ENCODE data around the gene DUOXA2.

The DUOXA2 gene

DNA sequence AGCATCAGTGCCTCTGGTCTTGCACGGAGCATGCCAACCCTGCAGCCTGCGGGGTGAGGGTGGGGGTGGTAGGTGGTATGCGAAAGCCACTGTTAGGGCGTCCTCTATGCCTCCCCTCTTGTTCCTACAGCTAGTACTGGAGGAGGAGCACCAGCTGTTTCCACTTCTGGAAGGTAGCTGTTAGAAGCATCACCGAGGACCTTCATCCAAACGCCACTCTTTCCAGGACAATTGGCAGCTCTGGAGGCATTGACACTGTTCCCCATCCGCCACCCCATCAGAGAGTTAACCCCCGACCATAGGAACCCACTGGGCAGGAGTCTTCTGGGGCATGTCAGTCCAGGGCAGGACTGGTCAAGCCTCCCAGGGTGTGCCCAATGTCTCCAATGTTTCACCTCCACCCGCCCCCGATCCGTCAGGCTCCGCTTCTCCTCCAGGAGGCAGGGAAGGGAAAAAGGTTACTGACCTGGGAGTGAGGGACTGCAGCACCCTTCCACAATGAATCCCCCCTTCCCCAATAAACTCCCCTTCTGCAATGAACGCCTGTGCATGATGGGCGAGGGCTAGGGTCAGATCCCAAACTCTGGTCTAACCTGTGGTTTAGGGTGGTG, 641 bp upstream of the DUOXA2 start (continued):
- TF ChIP-seq, protein P1, sequence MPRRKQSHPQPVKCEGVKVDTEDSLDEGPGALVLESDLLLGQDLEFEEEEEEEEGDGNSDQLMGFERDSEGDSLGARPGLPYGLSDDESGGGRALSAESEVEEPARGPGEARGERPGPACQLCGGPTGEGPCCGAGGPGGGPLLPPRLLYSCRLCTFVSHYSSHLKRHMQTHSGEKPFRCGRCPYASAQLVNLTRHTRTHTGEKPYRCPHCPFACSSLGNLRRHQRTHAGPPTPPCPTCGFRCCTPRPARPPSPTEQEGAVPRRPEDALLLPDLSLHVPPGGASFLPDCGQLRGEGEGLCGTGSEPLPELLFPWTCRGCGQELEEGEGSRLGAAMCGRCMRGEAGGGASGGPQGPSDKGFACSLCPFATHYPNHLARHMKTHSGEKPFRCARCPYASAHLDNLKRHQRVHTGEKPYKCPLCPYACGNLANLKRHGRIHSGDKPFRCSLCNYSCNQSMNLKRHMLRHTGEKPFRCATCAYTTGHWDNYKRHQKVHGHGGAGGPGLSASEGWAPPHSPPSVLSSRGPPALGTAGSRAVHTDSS (tag by site-specific recombination; IDR thresholded peaks at IDR 0.05), result no peak
- no peak for TF ChIP-seq ZNF174 (tag by site-specific recombination; IDR thresholded peaks at IDR 0.05)
- no peak for TF ChIP-seq ZNF514 (tag by site-specific recombination; IDR thresholded peaks at IDR 0.05)

DNA sequence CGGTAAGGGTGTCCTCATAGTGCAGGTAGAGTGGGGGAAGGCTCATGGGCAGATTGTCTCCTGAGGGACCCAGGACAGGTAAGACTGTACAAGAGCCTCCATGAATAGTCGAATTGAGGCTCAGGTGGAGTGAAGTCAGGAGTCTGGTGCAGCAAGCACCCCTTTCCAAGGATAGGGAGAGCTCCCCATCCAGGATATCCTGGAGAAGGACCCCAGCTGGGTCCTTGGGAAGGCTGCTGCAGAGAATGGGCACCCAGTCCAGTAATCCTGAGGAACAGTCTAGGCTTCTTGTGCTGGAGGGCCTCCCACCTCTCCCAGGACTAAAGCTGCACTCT, 592 bp downstream of the DUOXA2 start:
- ChIA-PET CTCF (interaction anchor here (0.7 to 1.4 kb wide), 3 partner anchors 12 to 18 kb away, joined by 3 to 4 read pairs (median 3); no protein-coding TSS in a partner anchor), POLR2A (no interaction called here)
- no peaks in the 10 kb centered on the region for H3K9me3 ChIP-seq (ENCODE audit: control insufficient read depth, insufficient read depth, low read depth, low read length)
- no peaks in the 10 kb centered on the region for H3K36me3 ChIP-seq (ENCODE audit: control insufficient read depth in 2 of 2, insufficient read depth in 1 of 2, low read length in 2 of 2)
- no peak overlapping the region for H3K27ac ChIP-seq (ENCODE audit: extremely low read depth, low read depth, low read length)
- TF ChIP-seq SP2 (tag by site-specific recombination; IDR thresholded peaks at IDR 0.05) (no peak), ZNF302 (tag by site-specific recombination; IDR thresholded peaks at IDR 0.05; ENCODE audit: low read depth) (no peak), HOXC10 (CRISPR knock-in tag; IDR thresholded peaks at IDR 0.05) (no peak), HOXA7 (CRISPR knock-in tag; IDR thresholded peaks at IDR 0.05; ENCODE audit: borderline replicate concordance) (no peak), ZNF768 (tag by site-specific recombination; IDR thresholded peaks at IDR 0.05) (no peak), ZNF701 (tag by site-specific recombination; IDR thresholded peaks at IDR 0.05) (no peak), YY2 (tag by site-specific recombination; IDR thresholded peaks at IDR 0.05) (no peak), KLF10 (tag by site-specific recombination; IDR thresholded peaks at IDR 0.05) (no peak), ZNF580 (tag by site-specific recombination; IDR thresholded peaks at IDR 0.05) (no peak), WT1 (tag by site-specific recombination; IDR thresholded peaks at IDR 0.05) (no peak), ZNF202 (tag by site-specific recombination; IDR thresholded peaks at IDR 0.05; ENCODE audit: borderline replicate concordance) (no peak)
- TF ChIP-seq, protein P2, sequence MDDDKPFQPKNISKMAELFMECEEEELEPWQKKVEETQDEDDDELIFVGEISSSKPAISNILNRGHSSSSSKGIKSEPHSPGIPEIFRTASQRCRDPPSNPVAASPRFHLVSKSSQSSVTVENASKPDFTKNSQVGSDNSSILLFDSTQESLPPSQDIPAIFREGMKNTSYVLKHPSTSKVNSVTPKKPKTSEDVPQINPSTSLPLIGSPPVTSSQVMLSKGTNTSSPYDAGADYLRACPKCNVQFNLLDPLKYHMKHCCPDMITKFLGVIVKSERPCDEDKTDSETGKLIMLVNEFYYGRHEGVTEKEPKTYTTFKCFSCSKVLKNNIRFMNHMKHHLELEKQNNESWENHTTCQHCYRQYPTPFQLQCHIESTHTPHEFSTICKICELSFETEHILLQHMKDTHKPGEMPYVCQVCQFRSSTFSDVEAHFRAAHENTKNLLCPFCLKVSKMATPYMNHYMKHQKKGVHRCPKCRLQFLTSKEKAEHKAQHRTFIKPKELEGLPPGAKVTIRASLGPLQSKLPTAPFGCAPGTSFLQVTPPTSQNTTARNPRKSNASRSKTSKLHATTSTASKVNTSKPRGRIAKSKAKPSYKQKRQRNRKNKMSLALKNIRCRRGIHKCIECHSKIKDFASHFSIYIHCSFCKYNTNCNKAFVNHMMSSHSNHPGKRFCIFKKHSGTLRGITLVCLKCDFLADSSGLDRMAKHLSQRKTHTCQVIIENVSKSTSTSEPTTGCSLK (tag by site-specific recombination; IDR thresholded peaks at IDR 0.05), result no peak
- TF ChIP-seq, protein P3, sequence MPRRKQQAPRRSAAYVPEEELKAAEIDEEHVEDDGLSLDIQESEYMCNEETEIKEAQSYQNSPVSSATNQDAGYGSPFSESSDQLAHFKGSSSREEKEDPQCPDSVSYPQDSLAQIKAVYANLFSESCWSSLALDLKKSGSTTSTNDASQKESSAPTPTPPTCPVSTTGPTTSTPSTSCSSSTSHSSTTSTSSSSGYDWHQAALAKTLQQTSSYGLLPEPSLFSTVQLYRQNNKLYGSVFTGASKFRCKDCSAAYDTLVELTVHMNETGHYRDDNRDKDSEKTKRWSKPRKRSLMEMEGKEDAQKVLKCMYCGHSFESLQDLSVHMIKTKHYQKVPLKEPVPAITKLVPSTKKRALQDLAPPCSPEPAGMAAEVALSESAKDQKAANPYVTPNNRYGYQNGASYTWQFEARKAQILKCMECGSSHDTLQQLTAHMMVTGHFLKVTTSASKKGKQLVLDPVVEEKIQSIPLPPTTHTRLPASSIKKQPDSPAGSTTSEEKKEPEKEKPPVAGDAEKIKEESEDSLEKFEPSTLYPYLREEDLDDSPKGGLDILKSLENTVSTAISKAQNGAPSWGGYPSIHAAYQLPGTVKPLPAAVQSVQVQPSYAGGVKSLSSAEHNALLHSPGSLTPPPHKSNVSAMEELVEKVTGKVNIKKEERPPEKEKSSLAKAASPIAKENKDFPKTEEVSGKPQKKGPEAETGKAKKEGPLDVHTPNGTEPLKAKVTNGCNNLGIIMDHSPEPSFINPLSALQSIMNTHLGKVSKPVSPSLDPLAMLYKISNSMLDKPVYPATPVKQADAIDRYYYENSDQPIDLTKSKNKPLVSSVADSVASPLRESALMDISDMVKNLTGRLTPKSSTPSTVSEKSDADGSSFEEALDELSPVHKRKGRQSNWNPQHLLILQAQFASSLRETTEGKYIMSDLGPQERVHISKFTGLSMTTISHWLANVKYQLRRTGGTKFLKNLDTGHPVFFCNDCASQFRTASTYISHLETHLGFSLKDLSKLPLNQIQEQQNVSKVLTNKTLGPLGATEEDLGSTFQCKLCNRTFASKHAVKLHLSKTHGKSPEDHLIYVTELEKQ (tag by site-specific recombination; IDR thresholded peaks at IDR 0.05; ENCODE audit: borderline replicate concordance), result no peak
- no peak overlapping the region for H3K4me3 ChIP-seq (ENCODE audit: low read depth, low read length)
- H3K4me1 ChIP-seq (ENCODE audit: control insufficient read depth, insufficient read depth, low read length), result no peaks in the 10 kb centered on the region

DNA sequence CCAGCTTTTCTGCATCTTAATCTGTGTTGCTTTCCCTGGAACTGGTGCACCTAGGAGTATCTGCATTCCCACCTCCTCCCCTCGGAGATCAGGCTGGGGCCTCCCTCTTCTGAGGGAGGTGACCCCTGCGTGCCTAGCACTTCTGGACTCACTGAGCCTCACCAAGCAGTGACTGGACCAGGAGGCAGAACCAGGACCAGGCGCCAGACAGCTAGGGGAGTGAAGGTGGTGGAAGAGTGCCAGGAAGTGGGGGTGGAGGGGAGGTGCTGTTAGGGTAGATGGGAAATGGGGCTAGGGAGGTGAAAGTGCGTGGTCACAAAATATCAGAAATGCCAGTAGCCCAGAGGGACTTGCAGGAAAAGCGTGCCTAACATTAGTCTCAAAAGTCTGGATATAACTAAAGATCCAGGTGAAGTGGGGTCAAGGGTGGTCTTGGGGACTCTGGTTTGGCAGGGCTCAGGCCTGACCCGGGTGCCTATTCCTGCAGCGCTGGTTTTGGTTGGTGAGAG, 1.2 kb downstream of the DUOXA2 start:
- ChIA-PET POLR2A (no interaction called here), CTCF (interaction anchor here (1.4 kb wide), 1 partner anchor 11 kb away, joined by 3 read pairs; no protein-coding TSS in a partner anchor)
- H3K9me3 ChIP-seq (ENCODE audit: control insufficient read depth, insufficient read depth, low read depth, low read length), result no peaks in the 10 kb centered on the region
- H3K36me3 ChIP-seq (ENCODE audit: control insufficient read depth in 2 of 2, insufficient read depth in 1 of 2, low read length in 2 of 2), result no peaks in the 10 kb centered on the region
- H3K4me3 ChIP-seq (ENCODE audit: low read depth, low read length), result no peak overlapping the region
- no peak overlapping the region for H3K27ac ChIP-seq (ENCODE audit: extremely low read depth, low read depth, low read length)
- H3K4me1 ChIP-seq (ENCODE audit: control insufficient read depth, insufficient read depth, low read length), result no peaks in the 10 kb centered on the region
- TF ChIP-seq TCF7L2 (IDR thresholded peaks at IDR 0.05; ENCODE audit: borderline replicate concordance, low read depth, low read length), result no peak
- no peak for TF ChIP-seq ZNF138 (tag by site-specific recombination; IDR thresholded peaks at IDR 0.05; ENCODE audit: borderline replicate concordance)
- no peak for TF ChIP-seq ZNF184 (tag by site-specific recombination; IDR thresholded peaks at IDR 0.05)
- no peak for TF ChIP-seq ZNF311 (tag by site-specific recombination; IDR thresholded peaks at IDR 0.05; ENCODE audit: borderline replicate concordance)
- TF ChIP-seq PRDM4 (tag by site-specific recombination; IDR thresholded peaks at IDR 0.05), result no peak
- TF ChIP-seq ZNF529 (tag by site-specific recombination; IDR thresholded peaks at IDR 0.05; ENCODE audit: insufficient replicate concordance), result no peak
- TF ChIP-seq ZBTB21 (tag by site-specific recombination; IDR thresholded peaks at IDR 0.05), result no peak
- no peak for TF ChIP-seq EGR2 (tag by site-specific recombination; IDR thresholded peaks at IDR 0.05; ENCODE audit: low read depth)

Data from HEK293 (cell line).